SIG-M5 (cell line): ENCODE results near the gene PARP3.

Experiments
- DNase-seq: peaks from one replicate; lab custom pipeline; 2025; lab: John Stamatoyannopoulos, UW

PARP3 gene

GRCh38 chr3:51966922-51967383, 24.8 kb downstream of the PARP3 start:
- DNase-seq = no peak

- DNase-seq = no peak
Measured at GRCh38 chr3:51967384-51968169, 25.4 kb downstream of the PARP3 start, which contains the start of gene PCBP4. Gene PCBP4 (minus strand): TSS chr3:51967454. CDS start chr3:51961240, 6,214 bp downstream.

- no peak for DNase-seq
Measured at GRCh38 chr3:51968170-51968775, 26.1 kb downstream of the PARP3 start.

DNA sequence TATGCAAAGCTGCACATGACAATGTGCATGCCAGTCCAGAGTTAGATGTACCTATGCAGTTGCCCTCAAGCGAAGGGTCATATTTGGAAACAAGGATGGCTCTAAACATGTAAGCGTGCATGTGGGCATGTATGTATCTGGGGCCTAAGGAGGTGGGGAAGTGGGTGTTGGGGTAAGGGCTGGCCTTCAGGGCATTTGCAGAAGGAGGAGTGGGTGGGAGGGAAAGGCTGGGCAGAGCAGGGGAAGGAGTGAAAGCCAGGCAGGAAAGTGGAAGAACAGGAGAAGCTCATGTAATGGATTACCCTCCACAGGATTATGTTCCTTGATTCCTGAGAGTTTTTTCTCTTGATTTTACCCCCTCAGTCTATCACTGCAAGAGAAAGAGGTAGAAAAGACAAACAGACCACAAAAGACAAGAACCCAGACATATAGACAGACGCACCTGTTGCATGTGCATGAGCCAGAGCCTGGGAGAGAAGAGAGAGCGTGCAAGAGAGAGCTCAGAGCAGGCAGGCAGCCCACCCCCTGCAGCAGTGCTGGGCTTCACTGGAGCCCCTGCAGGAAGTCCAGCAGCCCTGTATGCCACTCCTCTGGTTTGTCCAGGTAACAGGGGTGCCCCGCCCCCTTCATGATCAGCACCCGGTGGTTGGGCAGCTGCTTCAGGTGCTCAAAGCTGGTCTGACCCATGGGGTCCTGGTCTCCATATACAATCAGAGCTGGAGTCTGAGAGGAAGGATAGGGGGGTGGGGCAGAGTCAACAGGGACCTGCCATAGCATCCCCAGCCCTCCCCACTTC, 26.9 kb downstream of the PARP3 start:
- no peak for DNase-seq

DNA sequence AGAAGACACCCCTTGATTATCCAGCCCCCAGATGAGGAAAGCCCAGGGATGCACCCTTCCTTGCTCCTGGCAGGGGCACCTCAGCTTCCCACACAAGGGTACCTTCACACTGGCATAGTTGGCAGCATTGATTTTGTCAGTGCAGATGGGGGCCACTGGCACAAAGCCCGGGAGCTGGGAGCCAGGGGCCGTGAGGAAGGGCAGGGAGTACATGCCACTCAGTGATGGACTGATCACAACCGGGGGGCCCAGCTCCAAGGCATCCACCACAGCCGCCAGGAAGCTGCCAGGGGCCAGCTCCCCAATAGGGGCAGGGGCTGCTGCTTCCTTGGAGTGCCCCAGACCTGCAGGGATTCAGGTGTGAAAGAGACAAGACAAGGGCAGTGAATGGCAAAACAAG, 27.7 kb downstream of the PARP3 start:
- DNase-seq = no peak

DNA sequence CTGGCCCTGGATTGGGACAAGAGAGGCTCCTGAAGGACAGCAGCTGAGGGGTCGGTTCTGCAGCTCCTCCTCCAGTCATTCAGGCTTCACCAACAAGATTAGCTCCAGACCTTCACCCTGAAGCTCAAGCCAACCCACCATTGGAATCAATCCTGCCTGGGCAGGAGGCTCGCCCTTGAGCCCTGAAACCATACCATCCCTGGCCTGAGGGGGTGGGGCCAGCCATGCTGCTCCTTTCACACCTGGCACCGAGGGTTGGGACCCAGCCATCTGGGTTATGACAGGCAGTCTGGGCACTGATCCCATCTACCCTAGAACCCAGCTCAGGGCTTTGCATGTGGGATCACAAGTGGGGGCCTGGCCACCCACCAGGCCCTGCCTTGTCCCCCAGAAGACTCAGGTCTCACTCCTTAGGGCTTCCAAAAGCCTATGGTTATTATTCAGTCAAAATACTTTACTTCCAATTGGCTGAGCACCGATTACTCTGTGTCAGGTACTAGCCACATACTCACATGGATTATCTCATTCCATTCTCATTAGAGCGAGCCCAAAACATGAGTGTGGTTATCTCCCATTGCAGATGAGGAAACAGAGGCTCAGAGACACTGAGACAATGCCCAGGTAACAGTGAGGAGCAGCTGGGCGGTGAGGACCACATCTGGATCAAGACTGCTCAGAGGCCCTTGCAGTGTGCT, 28.6 kb downstream of the PARP3 start:
- no peak for DNase-seq

DNA sequence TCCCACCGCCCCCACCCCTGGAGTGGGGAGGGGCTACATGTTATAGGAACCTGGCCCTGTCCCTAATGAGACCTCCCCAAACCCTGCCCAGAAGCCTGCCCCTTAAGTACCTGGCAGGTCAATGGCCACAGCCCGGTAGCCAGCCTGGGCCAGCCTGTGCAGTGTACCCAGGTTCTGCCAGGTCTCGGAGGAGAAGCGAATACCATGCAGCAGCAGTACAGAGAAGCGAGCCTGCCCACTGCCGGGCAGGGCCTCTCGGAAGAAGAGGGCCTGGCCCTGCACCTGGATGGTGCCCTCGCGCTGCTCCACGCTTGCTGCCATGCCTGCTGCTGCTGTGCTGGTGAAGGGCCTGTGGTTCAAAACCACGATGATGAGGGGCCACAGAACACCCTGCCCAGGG, 29.2 kb downstream of the PARP3 start:
- no peak for DNase-seq

DNA sequence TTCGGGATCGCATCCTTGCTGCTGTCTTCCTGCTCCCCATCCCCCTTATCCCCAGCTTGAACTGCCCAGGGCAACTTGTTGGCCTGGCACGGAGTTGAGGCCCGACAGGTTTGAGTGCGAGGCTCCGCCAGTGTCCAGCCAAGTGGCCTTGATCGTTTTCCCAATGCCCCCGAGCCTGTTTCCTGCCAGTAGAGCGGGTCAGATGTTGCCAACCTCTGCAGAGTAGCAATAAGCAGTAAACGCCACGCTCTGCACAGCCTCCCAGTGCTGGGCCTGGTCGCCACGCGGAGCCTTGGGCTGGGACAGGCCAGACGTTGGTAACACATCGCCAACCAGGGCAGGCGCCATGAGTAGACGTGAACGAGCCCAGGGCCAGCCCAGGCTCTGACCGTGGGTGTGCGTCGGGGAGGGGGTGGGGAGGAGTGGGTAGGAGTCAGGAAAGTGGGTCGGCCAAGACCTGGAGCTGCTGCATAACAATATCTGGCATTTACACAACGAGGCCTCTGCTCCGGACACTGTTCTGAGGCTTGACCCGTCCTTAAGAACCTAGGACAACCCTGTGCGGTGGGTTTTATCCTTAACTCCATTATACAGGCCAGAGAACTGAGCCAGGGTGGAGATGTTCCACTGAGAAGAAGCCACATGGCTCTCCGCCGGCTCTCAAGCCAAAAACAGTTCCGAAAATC, 32.3 kb downstream of the PARP3 start:
- no peak for DNase-seq

DNA sequence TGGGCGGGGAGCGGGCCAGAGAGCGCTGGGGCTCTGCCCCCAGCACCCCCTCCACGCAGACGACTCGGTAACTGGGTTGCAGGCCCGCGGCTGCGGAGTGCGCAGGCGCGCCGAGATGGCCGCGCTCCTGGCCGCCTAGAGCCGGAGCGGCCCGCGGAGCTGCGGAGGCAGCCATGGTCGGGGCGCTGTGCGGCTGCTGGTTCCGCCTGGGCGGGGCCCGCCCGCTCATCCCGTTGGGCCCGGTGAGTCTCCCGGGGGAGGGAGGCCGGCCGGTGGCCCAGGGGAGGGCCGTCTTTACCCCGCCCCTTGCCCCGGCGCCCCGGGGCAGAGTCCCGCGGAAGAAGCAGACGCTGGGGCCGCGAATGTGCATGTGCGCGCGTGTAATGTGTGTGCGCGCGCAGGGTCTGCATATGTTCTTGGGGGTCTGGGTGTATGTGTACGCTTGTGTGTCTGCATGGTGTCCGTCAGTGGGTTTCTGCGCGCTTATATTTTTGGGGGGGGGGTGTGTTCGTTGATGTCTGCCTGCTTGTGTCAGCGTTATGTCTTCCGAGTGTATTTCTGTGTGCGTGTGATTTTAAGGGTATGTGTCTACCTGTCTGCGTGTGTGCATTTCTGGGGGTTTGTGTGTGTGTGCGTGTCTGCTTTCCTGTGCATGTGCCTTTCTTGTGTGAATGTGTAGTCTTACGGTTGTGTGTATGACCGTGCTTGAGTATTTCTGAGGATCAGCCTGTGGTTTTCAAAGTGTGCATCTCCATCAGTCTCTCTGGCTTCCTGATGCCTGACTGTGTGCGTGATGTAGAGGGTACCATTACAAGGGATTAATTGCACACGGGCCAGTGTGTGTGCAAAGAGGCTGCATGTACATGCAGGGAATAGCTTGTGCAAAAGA, 33.0 kb downstream of the PARP3 start, which contains the start of gene ABHD14A:
TSS of gene ABHD14A (plus strand) at position 102 of the 889 bp plus-strand sequence. CDS start at position 174, 72 bp downstream.
- DNase-seq = no peak

DNA sequence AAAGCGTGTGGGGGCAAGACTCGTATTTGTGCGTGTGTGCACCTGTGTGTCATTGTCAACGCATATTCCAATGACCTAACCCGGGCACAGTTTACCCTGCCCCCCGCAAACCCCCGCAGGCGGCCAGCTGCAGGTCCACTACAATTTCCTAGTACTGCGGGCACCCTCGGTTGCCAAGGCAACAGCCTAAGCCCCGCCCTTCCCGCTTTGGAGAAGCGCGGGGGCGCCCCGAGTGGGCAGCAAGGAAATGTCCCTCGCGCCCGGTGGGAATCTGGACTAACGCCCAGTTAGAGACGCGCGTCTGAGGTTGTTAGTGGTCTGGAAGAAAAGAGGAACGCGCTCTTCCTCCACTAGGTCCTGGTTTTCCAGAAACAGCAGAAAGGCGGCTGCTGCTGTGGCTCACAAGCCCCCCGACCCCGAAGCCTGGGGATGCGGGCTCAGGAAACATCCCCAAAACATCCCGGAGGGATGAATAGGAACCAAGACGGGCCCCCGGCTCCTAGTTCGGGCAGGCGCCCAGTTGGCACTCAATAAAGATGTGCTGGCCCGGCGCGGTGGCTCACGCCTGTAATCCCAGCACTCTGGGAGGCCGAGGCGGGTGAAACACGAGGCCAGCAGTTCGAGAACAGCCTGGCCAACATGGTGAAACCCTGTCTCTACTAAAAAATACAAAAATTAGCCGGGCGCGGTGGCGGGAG, 33.8 kb downstream of the PARP3 start:
- no peak for DNase-seq

DNA sequence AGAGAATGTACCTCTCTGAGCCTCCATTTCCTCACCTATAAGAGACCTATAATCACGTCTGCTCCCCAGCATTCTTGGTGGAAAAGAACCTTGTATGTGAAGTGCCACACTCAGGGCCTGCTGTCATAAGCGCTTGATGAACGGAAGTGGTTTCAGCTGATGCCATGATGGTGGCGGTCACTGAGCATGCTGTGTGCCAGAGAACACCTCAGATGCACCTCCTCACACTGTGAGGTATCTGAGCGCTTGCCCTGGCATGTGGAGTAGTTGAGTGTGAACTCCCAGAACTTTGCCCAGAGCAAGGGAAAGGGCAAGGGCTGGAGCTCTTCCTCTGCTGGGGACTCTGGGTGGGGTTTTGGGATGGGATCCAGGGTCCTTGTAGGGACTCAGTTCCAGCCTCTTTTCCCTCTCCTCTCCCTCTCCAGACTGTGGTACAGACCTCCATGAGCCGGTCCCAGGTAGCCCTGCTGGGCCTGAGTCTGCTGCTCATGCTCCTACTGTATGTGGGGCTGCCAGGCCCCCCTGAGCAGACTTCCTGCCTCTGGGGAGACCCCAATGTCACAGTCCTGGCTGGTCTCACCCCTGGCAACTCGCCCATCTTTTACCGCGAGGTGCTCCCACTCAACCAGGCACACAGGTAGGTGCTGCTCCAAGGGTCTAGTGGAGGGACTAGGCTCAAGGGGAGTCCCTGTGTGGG, 35.4 kb downstream of the PARP3 start:
- DNase-seq = no peak

GRCh38 chr3:51978143-51978502, 36.0 kb downstream of the PARP3 start:
- DNase-seq = no peak

DNA sequence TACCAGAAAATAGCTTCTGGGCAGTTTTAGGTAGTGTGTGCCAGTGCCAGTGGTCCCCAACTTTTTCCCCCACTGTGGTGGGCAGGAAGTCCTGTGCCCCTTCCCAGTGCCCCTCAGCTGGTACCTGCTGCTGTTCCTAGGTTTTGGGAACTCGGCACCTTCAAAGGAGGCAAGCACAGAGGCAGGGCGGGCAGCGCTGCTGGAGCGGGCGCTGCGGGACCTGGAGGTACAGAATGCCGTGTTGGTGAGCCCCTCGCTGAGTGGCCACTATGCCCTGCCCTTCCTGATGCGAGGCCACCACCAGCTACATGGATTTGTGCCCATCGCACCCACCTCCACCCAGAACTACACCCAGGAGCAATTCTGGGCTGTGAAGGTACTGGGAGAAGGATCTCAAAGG, 38.1 kb downstream of the PARP3 start:
- DNase-seq = no peak

- DNase-seq = no peak
Measured at GRCh38 chr3:51982352-51982837, 40.2 kb downstream of the PARP3 start.

DNA sequence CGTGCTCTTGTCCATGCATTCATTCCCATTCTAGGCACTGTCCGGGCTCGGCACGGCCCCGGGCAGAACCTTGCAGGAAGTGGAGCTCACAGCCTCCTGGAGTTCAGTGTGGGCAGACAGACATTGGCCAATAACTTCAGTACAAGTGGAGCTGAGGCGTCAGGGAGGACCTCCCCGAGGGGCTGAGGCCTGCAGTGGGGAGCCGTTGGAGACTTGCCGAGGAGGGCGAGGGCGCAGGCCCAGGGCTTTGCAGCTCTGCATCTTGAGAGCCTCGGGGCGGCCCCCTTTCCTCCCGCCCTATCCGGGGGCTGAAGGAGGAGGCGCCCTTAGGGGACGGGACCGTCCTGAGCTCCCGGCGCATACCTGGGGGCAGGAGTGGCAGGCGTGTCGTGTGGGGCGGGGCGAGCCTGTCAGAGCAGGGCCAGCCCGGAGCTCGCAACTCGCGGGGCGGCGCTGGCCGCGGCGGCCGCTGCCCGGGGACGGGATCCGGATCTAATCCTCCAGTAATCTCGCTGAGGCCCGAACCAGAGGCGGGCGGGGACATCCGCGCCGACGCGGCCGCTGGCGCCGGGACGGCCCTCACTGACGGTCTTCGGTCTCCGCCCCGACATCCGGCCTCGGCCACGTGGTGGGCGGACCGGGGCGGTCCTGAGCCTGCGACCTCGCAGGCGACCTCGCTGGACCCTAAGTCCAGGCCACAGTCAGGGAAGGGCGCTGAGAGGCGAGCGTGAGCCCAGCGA, 40.8 kb downstream of the PARP3 start, which contains the start of gene ACY1:
TSS of gene ACY1 (plus strand) at position 698 of the 740 bp plus-strand sequence. CDS start 530 bp downstream, outside the sequence.
- DNase-seq = peak; percentile 35

DNA sequence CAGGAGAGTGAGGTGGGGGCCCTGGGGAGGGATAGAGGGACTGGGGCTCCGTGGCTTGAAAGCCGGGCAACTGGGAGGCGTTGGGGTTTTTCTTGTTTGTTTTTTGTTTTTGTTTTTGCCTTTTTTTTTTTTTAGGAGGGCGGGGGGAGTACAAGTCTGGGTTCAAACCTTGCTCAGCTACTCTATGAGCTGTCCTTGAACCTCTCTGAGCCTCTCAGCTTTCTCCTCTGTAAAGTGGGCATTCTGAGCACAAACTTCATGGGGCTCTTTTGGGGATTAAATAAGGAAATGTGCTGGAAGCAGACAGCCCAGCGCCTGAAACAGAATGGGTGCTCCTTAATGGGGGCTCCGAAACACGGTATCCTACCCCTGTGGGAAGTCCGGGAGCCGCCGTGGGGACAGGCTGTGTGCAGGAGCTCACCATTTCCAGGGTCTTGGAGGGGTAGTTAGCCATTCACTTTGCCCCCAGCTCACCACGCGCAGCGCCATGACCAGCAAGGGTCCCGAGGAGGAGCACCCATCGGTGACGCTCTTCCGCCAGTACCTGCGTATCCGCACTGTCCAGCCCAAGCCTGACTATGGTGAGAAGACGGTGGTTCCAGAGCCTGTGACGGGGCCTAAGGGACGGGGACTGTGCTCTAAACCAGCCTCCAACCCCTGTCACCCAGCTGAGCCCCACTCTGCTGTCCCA, 41.6 kb downstream of the PARP3 start:
- no peak for DNase-seq

DNA sequence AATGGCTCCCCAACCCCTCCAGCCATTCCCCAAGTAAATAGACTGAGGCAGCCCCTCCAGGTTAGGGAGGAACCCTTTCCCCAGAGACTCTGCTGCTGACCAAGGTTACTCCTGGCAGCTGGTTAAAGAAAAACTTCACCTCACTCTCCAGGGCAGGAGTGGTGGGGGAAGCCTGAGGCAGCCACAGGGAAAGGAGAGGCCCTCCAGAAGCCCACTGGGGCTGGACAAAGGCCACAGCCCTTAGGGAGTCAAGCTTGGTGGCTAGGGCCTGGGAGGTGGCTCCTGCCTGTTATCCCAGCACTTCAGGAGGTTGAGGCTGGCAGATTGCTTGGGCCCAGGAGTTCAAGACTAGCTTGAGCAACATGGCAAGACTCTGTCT, 42.1 kb downstream of the PARP3 start:
- DNase-seq = no peak

GRCh38 chr3:51985063-51985462, 42.9 kb downstream of the PARP3 start:
- DNase-seq = no peak
